Renal pelvis (tissue), 12 donors: ENCODE measurements around the gene ZBTB45. TPM values are rescaled to one million over a fixed set of nuclear protein-coding genes. Genes with fewer than 3 reads are reported as not detected.
A peak's percentile ranks its signal among the peaks of the same experiment; 100 is the strongest.

ENCODE experiments used
- DNase-seq: peaks from one replicate; pipeline ENCODE4 v3.0.0-alpha.2; 2013
- long read RNA-seq, 16 experiments: transcript quantifications; one replicate each; lab custom pipeline, GENCODE V29; 2026
- polyA plus RNA-seq, 3 donors: library from polyadenylated mRNA; unstranded; fragments of 120-200 nt; gene quantifications; one replicate each; pipeline ENCODE4 v1.2.1, GENCODE V29; 2013; ENCODE audit not compliant: insufficient read length in 3 of 3

ZBTB45 gene
- polyA plus RNA-seq: 10 to 100 TPM; 14.5 to 19.1 (median 16.1) TPM
- long read RNA-seq, donor 1, partial matches to known transcripts: 5 of 10 reads
- long read RNA-seq, donor 1, other reads (novel, unspliced or antisense): 0 of 10 reads
- long read RNA-seq, donor 2, transcript ZBTB45-202 (3 exons, 2,541 nt): major isoform, 7 of 408 reads
- long read RNA-seq, donor 2, partial matches to known transcripts: 337 of 408 reads
- long read RNA-seq, donor 2, other reads (novel, unspliced or antisense): 63 of 408 reads
- long read RNA-seq, donor 3, partial matches to known transcripts: 0 of 4 reads
- long read RNA-seq, donor 3, other reads (novel, unspliced or antisense): 0 of 4 reads
- long read RNA-seq, donor 4, partial matches to known transcripts: 251 of 293 reads
- long read RNA-seq, donor 4, other reads (novel, unspliced or antisense): 38 of 293 reads
- long read RNA-seq, donor 5, partial matches to known transcripts: 5 of 7 reads
- long read RNA-seq, donor 5, other reads (novel, unspliced or antisense): 0 of 7 reads
- long read RNA-seq, donor 6, transcript ZBTB45-202 (3 exons, 2,541 nt): major isoform, 7 of 14 reads
- long read RNA-seq, donor 6, partial matches to known transcripts: 5 of 14 reads
- long read RNA-seq, donor 6, other reads (novel, unspliced or antisense): 0 of 14 reads
- long read RNA-seq, donor 7, transcript ZBTB45-202 (3 exons, 2,541 nt): major isoform, 5 of 17 reads
- long read RNA-seq, donor 7, partial matches to known transcripts: 12 of 17 reads
- long read RNA-seq, donor 7, other reads (novel, unspliced or antisense): 0 of 17 reads
- long read RNA-seq, donor 8, partial matches to known transcripts: 13 of 15 reads
- long read RNA-seq, donor 8, other reads (novel, unspliced or antisense): 0 of 15 reads
- long read RNA-seq, donor 9, transcript ZBTB45-202 (3 exons, 2,541 nt): major isoform, 6 of 421 reads
- long read RNA-seq, donor 9, partial matches to known transcripts: 367 of 421 reads
- long read RNA-seq, donor 9, other reads (novel, unspliced or antisense): 48 of 421 reads
- long read RNA-seq, donor 10, partial matches to known transcripts: 6 of 10 reads
- long read RNA-seq, donor 10, other reads (novel, unspliced or antisense): 0 of 10 reads
- long read RNA-seq, donor 11, partial matches to known transcripts: 6 of 9 reads
- long read RNA-seq, donor 11, other reads (novel, unspliced or antisense): 0 of 9 reads
- long read RNA-seq, donor 12, transcript ZBTB45-202 (3 exons, 2,541 nt): major isoform, 5 of 9 reads
- long read RNA-seq, donor 12, partial matches to known transcripts: 0 of 9 reads
- long read RNA-seq, donor 12, other reads (novel, unspliced or antisense): 0 of 9 reads
- long read RNA-seq, donor 13, partial matches to known transcripts: 244 of 248 reads
- long read RNA-seq, donor 13, other reads (novel, unspliced or antisense): 0 of 248 reads
- long read RNA-seq, donor 14, partial matches to known transcripts: 19 of 24 reads
- long read RNA-seq, donor 14, other reads (novel, unspliced or antisense): 0 of 24 reads
- long read RNA-seq, donor 15, transcript ZBTB45-202 (3 exons, 2,541 nt): major isoform, 5 of 606 reads
- long read RNA-seq, donor 15, partial matches to known transcripts: 594 of 606 reads
- long read RNA-seq, donor 15, other reads (novel, unspliced or antisense): 6 of 606 reads
- long read RNA-seq, donor 16, transcript ZBTB45-202 (3 exons, 2,541 nt): major isoform, 6 of 11 reads
- long read RNA-seq, donor 16, partial matches to known transcripts: 5 of 11 reads
- long read RNA-seq, donor 16, other reads (novel, unspliced or antisense): 0 of 11 reads

- peak; percentile 95 for DNase-seq
Observed at GRCh38 chr19:58519355-58520256, at the start of gene ZBTB45. Gene ZBTB45 (minus strand): TSS chr19:58519810. CDS start chr19:58517673, 2,137 bp downstream.

- no peak for DNase-seq
Observed at GRCh38 chr19:58568453-58569130, 49.0 kb upstream of the ZBTB45 start.

DNA sequence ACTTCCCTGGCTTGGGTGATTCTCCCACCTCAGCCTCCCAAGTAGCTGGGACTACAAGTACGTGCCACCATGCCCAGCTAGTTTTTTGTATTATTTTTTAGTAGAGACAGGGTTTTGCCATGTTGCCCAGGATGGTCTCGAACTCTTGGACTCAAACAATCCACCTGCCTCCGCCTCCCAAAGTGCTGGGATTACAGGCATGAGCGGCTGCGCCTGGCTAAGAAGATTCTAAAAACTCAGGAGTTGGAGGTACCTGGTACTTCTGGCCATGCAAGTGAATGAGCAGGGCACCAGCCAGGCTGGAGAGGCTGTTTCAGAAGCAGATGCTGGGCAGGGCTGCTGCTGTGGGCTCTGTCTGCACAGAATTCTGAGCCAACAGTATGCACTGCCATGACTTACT lies 47.4 kb upstream of the ZBTB45 start:
- no peak for DNase-seq

- DNase-seq: no peak
Observed at GRCh38 chr19:58563823-58564222, 44.2 kb upstream of the ZBTB45 start.

DNA sequence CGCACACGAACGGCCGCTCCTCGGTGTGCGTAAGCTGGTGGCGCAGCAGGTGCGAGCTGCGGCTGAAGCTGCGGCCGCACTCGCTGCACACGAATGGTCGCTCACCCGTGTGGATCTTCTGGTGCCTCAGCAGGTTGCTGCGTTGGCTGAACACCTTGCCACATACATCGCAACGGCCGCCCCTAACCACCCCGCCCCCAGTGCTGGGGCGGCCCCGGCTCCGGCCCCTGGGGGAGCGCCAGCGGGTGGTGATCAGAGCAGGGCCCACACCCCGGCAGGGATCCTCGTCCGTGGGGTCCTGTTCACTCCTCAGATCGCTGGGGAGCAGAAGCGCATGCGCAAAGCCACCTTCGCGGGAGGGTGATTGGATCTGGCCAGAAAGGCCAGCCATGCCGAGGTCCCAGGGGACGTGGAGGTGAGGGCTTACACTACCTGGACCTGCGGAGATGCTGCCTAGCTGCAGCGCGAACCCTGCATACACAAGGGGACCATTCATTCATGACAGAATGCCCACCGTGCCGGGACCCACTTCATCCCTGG lies 43.5 kb upstream of the ZBTB45 start:
- no peak for DNase-seq

- no peak for DNase-seq
Observed at GRCh38 chr19:58562122-58563033, 42.8 kb upstream of the ZBTB45 start.

GRCh38 chr19:58561373-58562121 lies 41.9 kb upstream of the ZBTB45 start:
- no peak for DNase-seq

DNA sequence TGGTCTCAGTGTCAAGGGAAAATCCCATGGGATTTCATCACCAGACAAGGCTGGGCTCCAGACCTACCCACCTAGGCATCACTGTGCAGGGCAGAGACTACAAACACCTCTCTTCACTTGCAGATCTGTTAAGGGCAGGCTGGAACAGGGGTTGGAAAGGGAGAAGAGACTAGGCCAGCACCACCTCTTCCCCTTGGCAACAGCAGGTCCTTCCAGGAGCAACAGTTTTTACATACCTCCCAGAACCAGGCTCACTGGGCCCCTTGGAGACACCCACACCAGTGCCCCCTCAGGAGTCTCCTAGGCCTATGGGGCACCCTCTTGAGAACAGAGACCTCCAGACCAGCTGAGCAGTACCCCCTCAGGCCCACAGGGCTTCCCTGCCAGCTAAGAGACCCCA lies 41.3 kb upstream of the ZBTB45 start:
- no peak for DNase-seq

GRCh38 chr19:58560007-58560887 lies 40.6 kb upstream of the ZBTB45 start:
- no peak for DNase-seq

- peak; percentile 92 for DNase-seq
Observed at GRCh38 chr19:58559275-58560006, 39.8 kb upstream of the ZBTB45 start.

GRCh38 chr19:58558623-58559274 lies 39.1 kb upstream of the ZBTB45 start:
- DNase-seq: peak; percentile 99

DNA sequence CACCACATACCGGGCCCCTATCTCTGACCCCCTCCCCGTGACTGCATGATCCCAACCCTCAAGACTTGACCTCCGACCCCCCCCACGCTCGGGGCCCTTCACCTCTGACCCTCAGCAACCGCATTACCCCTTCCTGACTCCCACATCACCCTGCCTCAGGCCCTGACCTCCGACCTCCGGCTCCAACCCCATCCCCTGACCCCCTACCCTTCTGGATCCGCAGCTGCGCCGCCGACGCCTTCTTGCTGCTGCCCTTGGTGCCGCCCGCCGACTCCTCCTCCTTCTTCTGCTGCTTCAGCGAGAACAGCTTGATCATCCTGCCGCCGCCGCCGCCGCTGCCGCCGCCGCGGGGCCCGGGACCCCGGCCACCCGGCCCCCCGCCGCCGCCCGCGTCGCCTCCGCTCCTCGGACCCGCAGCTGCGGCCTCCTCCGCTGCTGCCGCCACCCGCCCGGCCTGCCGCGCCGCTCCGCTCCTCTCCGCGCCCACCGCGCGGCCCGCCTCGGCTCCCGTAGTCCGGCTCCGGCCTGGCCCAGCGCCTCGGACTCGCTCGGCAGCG lies 38.5 kb upstream of the ZBTB45 start, which contains the start of gene UBE2M:
Gene UBE2M (minus strand): TSS at position 546 of the 557 bp plus-strand sequence. CDS start 230 bp downstream, at position 316.
- no peak for DNase-seq

DNA sequence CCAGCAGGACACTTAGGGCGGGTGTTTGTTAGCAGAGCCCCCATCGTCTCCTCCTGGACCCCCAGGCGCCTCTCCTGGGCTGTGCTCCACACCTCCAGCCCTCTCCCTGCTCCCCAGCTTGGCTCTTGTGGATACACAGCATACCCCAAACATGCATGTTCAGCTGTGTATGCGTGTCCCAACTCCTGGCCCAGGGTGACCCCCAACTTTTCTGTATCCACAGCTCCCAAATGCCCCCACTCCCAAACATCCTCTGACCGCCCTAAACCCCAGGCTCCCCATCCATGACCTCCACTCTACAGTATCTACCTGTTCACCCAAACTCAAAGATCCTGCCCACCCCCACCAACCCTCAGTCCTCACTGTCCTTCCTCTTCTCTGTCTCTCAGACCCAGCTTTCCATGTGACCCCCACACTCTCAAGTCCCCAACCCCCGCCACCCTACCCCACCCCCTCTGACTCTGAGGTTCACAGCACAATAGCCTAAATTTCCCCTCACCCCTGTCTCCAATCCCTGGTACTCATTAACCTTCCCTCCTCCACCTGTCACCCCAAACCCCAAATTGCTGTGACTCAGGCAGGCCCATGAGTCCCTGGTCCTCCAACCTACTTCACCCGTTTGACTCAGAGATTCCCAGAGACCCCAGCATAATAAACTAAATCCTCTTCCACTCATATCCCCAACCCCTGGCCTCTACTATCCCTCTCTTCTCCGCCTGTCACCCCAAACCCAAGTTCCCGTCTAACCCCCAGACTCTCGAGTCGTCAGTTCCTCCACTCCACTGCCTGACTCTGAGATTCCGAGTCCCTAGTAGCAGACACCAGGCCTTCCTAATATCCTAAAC lies 37.8 kb upstream of the ZBTB45 start:
- no peak for DNase-seq
